ENCODE data around the gene IFIH1.

IFIH1 gene

DNA sequence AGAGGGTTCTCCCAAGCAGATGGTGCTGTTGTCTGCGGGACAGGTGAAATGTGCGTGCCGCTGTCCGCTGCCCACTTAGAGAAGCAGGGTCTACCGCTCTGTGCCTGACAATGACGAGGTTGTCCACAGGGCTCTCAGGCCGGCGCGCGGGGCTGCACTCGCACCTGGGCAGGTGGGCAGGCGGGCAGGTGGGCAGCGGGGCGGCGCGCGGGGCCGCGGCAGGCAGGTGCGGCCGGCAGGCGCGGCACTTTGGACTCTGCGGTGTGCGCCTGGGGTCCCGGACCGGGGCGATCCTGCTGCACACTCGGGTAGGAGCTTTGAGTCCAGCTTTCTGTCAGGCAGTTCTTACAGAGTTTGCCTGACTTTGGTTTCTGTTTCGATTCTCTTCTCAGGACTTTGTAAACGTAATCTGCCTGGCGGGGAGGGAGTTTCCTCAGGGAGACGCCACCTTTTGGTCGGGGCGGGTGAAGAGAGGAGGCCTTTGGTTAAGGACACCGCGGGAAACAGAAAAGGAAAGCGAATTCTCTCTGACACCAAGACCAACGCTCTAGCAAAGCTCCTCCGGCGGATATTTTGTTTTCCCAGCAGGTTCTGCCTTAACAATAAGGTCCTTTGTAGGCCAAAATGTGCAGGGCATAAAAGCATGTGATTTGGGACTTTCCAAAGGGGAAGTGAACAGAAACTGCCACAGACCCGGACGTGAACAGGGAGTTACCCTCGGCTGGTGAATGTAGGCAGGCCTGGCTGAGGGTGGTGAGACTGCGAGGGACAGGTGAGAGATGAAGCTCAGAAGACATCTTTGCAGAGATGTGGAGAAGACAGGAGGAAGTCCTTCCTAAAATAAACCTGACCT is at the start of gene IFIH1:
TSS of gene IFIH1 (minus strand) at position 357 of the 853 bp plus-strand sequence. CDS start 377 bp downstream, outside the sequence.
- peak; percentile 65 for FAIRE-seq

DNA sequence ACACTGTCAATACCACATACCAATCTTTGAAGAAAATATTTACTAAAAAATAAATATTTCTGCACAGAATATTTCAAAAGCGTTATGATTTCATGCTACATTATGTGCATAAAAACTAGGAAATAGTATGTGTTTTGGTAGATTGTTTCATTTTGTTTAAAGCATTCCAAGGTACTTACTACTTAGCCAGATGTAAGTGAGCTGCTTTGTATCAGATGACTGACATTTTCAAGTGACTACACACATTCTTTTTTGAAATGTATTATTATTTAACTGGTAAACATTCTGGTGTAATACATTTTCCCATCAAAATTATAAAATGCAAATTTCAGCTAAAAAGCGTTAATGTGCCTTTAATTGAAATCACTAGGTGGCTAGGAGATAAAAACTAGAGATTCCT is 46.9 kb upstream of the IFIH1 start:
- FAIRE-seq = no peak

DNA sequence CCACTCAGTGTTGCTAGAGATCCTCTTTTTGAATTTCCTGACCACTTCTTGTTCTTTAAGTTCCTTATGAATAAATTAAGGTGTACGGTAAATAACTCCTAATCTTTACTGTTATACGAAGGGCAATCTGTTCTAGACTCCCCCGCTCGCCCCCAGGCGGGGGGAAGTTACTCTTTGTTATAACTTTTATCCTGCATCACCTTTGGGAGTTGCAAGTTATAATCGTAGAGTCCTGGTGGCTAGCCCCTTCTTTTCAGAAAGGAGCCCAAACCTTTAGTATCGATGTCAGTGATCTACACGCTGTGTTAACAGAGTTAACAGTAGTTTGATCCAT is 26.1 kb upstream of the IFIH1 start:
- FAIRE-seq = no peak

DNA sequence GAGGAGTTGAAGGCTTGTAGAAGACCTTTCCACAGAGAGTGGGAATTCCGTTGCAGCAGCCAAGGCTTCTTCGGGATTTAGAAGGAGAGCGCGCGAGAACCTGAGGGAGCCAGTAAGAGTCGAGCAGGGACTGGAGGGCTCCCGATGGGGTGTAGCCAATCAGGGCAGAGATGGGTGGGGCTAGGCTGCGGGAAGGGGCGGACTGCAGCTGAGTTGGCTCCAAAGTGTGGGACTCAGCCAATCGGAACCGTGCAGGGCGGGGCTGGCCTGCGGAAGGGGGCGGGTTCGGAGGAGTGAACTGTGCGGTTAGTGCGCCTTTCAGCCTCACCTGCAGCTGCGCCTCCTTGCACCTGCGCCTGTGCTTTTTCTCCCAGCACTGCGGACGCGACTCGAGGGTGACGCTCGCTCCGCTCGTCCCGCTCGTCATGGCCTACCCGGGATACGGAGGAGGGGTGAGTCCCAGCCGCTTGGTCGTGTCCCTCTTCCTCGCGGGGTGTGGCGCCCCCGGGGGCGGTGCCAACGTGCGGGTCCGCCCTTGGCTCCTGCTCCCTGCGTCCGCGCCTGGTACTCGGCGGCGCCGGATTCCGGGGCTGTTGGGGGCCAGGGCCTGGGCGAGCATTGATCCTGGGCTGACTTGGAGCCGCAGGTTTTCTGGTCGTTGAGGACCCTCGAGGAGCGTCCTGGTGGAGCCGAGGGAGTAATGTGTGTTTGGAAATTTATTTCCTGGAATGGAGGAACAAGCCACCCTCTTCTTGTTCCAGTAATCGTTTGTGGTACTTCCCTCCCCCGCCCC is 25.5 kb upstream of the IFIH1 start, which contains the start of gene GCA:
TSS of gene GCA (plus strand) at position 309 of the 793 bp plus-strand sequence. CDS start at position 426, 117 bp downstream.
- no peak for FAIRE-seq

DNA sequence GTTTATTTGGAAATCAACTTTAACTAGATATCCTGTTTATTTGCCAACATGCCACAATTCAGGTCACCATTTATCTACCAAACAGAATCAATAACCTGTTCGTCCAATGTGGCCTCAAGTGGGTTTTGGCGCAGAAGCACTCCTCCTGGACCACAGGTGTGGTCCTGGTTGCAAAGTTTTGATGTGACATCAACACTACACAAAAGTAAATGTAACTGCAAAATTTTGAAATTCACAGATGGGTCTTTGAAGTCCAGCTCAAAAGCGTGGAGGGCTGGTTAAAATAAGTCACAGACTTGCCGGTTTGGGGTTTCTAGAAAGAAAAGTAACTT is 25.0 kb upstream of the IFIH1 start:
- FAIRE-seq = no peak

DNA sequence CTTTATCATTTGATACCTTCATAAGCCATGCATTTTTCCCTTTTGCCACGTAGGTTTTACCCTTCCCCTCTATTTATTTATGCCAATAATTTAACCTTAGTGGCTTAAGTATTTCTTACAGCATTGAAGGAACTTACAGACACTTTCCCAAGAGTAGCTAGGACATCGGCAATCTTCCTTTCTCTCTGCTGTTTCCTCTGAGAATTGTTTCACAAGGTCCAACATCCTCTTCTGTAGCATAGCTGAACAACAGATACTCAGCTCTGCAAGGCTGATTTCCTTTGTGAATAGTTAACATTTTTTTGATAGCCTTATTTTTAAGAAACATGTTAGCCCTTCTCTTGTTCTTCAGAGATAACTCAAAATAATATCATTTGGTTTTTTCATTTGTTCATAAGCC is 24.4 kb upstream of the IFIH1 start:
- no peak for FAIRE-seq

DNA sequence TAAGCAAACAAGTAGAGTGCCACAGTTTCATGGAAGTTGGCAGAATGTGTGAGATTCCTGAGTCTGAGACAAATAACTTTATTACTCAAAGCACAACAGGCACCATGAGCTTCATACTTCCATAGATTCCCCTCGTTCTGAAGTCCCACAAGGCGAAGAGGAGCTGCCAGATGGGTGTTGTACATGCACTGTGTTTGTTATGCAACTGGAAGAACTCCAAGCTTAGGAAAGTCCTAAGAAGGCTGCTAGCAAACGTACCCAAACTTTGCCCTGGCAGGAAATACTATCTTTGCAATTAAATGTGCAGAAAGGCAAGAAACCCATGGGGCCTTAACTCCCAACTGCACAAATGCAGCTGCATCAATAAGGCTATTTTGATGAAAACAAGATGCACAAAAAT is 23.8 kb upstream of the IFIH1 start:
- no peak for FAIRE-seq

DNA sequence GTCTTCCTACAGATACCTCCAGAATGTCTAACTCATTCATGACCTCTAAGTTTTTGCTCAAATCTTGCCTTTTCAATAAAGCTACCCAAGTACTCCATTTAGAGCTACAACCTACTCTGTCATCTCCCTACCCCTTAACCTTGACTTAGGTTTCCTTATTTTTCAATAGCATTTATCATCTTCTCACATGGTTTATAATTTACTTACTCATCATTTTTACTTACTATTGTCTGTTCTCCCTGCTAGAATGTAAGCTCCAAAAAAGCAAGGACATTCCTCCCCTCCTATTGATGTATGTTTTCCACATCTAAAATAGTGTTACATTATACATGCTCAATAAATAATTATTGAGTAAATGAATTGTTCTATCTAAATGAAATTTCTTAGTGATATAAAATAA is 22.3 kb upstream of the IFIH1 start:
- no peak for FAIRE-seq

DNA sequence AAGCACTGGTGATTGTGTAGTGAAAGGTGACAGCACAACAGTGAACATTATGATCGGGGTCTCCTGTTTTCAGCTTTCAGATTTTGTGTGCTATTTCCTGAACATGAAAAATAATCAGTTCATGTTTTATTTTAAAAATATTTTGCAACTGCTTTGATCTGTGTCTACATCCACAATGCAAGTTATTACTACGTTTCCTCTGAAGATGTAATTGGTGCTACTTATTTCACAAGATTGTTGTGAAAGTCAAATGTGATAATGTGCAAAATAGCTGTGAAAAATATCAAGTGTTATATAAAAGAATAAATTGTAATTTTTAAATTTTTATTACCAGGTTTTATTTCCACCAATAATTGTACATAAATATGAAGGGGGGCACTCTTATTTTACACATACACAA is 19.4 kb upstream of the IFIH1 start:
- FAIRE-seq = no peak

DNA sequence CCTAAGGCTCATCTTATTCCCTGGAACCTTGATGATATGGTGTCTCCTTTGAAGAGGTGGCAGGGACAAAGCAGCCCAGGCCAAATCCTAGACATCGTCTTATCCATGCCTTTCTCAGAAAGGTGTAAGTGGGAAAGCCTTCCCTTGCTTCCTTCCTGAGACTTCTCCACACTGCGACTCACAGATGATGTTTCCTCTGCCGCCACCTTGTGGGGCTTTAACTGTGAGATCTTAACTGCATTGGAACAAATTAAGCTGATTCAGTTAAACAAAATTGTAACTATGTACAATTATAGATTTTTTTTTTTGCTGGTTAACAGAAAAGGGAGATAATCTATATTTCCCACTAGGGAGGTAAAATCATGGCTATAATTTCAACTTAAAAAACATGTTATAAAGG is 15.5 kb upstream of the IFIH1 start:
- FAIRE-seq = peak; percentile 55

DNA sequence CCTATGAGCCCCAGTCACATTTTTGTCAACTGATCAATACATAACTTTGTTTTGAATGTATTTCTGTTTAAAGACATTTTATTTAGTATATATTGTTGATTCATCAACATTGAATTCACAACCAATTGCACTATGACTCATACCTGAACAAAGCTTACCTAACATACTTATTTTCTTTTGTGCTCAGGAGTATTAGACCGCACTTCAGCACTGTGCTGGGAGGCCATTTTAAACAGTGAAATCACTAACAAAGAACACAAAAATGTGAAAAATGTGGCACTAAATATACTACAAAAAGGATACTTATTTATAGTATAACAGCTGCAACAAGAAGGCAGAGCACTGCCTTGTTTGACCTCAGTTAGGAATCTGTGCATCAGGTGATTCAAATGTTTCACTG is 12.4 kb upstream of the IFIH1 start:
- no peak for FAIRE-seq

DNA sequence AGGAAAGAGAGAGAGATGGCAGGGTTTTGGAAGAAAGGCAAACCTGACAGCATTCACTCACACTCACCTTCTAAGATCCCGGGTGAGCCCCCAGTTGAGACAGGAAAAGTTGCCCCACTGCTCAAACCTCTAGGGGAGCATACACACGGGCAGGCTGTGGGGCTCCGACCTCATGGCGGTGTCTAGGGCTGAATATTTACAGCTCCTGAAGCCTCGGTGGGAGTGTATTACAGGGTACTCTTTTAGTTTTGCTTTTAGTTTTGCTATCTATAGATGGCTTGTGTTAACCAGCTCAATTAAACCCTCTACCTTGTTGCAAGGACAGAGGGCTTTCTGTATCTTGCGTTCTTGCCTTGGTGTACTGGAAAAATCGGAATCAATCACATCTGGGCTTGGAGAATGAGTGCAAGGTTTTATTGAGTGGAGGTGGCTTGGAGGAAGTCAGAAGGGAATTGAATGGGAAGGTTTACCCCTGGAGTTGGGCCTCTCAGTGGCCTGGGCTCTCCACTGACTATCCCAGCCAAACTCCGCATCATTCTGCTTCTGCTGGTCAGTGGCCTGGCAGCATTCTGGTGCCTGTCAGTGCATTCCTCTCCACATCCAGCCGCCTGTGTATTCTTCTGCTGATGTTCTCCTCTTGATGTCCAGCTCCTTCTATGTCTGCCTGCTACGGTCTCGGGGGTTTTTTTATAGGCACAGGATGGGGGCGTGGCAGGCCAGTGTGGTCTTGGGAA is 10.1 kb upstream of the IFIH1 start:
- FAIRE-seq = no peak

DNA sequence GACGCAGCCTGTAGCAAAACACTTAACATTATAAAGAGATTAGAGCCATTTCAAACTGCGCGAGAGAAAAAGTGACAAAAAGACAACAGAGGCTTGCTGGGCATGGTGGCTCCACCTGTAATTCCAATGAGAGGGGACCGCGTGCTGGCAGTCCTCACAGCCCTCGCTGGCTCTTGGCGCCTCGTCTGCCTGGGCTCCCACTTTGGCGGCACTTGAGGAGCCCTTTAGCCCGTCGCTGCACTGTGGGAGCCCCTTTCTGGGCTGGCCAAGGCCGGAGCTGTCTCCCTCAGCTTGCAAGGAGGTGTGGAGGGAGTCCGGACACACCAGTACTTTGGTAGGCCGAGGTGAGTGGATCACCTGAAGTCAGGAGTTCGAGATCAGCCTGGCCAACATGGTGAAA is 9.3 kb upstream of the IFIH1 start:
- FAIRE-seq = no peak

DNA sequence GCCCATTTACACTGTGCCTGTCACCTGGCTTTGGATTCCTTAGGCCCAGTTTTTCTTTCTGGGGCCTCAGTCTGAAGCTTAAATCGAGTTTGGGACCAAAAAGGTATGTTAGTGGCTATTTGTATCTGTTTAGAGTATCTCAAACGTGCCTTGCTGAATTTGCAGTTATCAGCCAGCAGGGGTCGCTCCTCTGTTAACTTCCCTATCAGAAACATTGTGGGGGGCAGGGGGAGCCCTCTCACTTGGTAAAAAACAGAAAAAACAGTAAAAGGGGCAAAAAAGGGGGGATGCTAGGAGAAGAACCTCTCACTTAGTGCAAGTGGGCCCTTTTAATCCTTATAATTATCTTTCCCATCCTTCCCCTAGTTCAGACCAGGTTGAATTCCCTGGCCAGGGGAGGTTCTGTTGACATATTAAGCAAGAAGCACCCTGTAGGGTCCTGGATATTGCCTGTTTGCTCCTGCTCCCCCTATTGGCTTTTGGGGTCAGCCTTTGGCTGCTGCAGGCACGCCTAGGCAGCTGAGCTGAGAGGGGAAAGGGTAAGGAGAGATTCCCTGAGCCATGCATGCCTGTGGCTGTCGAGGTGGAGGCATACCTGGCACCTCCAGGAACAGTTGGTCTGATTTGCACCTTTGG is 8.8 kb upstream of the IFIH1 start:
- FAIRE-seq = no peak

DNA sequence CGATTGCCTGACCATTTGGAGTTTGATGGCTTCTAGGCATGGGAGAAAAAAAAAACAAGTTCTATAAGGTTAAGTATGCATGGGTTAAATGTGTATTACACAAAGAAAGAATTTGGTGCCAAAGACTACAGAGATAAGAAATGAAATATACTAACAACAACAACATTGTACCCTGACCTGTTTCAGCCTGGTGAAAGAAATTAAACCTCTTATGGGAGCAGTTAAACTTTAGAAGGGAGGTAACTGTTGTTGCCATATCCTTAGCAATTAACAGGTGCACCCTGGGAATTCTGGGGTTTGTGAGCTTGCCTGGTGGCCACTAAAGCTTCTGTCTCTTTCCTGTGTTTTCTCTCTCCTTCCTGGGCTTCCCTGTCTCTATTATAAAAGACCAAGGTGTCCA is 6.5 kb upstream of the IFIH1 start:
- no peak for FAIRE-seq

DNA sequence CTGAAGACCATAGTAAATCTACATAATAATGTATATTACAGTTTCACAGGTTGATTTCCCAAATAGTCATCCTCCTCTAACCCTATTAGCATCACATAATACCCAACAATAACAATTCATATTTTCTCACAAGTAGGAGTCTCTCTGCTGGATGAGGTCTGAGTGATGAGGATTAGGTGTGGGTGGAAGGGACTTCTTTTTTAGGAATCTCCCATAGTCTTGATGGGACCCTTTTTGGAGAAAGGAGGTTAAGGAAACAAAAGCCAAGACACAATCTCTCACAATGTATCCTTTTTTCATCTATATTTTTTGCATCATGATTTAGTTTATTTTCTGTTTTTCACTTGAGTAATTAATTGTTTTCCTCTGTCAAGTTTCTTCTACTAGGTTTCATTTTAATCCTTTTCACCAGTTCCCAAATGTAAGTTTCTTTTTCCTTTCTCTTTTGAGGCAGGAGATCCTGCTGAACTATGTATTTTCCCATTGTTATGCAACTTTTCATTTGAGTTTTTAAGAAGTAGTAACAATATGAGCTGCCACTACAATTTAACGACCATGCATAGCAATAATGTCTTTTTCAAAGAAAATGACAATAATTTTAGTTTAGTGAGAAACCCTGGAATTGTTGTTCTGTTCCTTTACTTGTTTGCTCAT is 2.5 kb upstream of the IFIH1 start:
- FAIRE-seq = no peak

DNA sequence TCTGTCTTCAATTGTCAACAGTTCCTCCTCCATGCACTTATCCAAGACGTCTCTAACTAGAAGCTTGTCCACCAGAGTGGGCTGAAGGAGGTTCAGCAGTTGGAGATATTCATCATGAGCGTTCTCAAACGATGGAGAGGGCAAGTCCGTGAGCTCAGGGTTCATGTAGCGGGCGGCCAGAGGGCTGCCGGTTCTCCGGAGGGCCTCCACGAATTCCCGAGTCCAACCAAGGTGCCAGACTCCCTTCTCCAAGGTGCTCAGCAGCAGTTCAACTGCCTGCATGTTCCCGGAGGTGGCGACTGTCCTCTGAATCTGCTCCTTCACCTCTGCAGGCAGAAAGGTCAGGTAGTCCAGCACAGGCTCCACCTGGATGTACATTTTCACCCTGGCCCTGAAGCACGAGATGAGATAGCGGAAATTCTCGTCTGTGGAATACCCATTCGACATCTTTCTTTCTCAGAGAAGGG is 590 bp downstream of the IFIH1 start:
- FAIRE-seq = no peak

DNA sequence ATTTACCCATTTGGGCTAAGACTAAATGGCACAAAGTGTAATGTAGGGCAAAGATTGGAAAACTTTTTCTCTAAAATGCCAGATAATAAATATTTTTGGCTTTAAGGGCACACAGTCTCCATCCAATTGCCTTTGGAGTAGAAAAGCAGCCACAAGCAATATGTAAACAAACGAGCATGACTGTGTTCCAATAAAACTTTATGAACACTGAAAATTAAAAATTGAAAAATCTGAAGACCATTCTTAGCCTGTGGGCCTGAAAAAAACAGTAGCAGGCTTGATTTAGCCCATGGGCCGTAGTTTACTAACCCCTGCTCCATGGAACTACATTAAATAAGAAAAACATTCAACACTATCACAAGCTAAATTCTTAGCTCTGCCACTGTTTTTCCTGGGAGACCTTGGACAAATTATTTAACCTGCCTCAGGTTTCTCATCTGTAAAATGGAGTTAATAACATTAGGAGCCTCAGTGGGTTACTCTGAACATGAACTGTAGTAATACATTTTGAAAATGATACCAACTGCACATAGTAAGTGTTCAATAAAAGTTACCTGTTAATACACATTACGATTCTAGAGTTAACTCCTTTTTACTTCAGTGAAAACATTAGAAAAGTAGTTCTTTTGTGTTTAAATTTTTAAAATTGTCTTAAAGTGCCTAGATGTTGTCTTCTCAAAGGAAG is 1.3 kb downstream of the IFIH1 start:
- no peak for FAIRE-seq

DNA sequence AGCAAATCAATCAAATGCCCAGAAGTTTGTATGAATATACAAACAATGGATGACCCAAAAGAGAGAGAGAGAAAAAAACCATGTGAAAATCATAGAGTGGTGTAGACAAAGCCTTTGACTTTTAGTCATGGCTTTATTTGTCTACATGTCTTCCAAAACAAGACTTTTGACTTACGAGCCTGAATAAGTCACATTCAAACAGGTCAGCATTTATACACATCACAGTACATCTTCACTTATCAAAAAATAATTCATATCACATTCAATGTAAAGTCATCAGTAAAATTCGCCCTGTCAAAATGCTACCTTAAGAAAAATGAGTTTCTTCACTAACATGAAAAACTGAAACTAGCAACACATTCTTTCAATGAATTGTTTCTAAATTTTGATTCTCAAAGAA is 1.9 kb downstream of the IFIH1 start:
- no peak for FAIRE-seq

DNA sequence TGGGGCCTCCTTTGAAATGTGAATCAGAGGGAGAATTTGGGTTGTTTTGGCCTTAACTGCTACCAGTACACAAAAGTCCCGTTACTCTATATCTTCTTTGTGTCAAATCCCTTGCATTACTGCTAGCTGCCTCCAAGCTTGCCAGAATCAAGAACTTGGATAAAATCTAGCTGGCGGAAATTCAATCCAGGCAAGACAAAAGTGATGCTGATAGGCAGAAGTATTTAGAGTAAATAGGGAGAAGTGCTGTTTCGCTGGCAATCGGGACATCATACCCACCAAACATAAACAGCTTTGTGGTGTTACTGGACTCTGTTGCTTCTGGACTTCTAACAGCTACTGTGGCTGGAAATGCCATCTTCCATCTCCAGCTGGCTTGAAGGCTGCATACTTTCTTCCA is 2.5 kb downstream of the IFIH1 start:
- no peak for FAIRE-seq

DNA sequence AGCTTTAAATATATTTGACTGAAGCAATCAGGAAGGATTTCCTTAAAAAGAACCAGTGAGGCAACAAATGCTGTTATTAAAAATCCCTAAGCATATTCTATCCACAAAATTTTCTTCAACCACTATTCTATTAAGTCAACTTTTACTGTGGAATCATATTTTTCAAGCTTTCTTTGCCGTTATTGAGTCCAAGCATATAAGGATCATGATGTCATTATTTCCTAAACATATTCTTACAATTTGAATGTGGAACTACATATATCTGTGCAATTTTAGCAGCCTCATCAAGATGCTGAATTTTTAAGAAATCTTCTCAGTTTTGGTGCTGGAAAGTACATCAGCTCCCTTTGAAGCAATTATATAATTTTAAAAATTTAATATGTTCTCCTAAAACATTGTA is 5.6 kb downstream of the IFIH1 start:
- FAIRE-seq = no peak

All from A204.1 (cell line).